Fibroblast of skin of left quadriceps (primary cell): Measurements from ENCODE around the gene TMTC1.
A peak's percentile ranks its signal among the peaks of the same experiment; 100 is the strongest.

Source experiments
- DNase-seq, 2 experiments: peaks; one replicate each; pipeline ENCODE4 v3.0.0-alpha.2; 2013; ENCODE audit warnings: low read depth in 2 of 2

Gene TMTC1

DNA sequence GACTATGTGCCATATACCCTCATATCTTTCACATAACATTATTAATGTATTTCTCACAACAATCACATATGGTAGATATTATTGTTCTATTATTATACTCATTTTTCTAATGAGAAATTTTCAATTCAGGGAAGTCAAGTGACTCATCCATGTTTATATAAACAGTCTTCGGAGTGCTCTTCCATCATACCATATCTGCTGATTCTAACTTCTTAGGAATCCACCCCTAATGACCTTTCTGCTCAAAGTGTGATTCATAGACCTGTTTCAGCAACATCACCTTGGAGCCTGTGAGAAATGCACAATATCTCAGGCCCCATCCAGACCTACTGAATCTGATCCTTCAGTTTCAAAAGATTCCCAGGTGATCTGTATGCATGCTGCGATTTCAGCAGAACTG lies 246.4 kb downstream of the TMTC1 start:
- no peak for DNase-seq

DNA sequence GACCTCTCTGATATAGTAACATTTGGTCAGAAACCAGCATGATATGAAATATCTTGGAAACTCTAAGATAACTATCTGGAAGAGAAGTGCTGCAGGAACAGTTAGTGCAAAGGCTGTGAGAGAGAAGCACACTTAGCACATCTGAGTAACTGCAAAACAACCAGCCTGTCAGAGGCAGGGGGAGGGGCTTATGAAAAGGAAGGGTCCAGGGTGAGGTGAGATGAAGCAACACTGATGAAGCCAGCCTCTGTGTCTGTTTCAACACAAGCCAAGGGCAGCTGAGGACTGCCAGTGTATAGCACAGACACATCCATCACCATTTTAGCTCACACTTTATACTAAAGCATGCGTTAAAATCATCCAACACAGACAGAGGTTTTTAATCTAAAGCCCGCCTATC lies 248.8 kb downstream of the TMTC1 start:
- no peak for DNase-seq

- DNase-seq: no peak
Observed at GRCh38 chr12:29533815-29534489, 249.8 kb downstream of the TMTC1 start.

DNA sequence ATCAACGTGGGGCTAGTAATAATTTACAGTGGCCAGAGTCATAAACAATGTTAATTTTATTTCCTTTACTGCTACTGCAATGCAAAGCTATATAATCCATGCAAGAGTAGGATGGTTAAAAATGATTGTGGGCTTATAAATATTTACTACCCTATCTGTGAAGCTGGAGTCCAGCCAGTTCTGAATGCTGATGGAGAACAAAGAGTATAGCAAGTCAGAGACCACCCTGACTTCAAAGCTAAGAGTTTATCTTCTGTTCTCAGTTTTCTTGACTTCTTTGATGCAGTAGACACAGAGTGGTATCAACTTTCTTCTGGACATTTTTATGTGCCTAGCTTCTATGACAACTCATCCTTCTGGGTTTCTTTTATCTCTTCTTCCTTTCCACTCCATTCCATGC lies 252.3 kb downstream of the TMTC1 start:
- DNase-seq: no peak

DNA sequence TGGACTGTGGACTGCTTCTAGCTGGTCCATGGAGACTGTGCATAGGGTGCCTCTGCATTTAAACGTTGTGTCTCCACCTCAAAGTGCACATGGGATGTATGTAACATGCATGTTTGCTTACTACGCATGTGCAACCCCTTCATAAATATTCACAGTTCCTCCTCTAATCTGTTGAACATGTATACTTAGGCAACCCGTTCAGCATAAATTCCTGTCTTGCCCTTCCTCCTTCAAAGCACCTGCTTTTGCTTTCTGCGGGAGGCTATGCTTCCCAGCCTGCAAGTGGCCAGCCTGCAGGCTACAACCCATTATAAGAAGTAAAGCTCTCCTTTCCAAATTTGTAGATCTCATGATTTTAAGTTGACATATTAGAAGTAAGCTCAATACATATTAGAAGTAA lies 253.3 kb downstream of the TMTC1 start:
- no peak for DNase-seq

GRCh38 chr12:29528161-29528560 lies 255.6 kb downstream of the TMTC1 start:
- no peak for DNase-seq

GRCh38 chr12:29521951-29522350 lies 261.8 kb downstream of the TMTC1 start:
- DNase-seq: no peak

DNA sequence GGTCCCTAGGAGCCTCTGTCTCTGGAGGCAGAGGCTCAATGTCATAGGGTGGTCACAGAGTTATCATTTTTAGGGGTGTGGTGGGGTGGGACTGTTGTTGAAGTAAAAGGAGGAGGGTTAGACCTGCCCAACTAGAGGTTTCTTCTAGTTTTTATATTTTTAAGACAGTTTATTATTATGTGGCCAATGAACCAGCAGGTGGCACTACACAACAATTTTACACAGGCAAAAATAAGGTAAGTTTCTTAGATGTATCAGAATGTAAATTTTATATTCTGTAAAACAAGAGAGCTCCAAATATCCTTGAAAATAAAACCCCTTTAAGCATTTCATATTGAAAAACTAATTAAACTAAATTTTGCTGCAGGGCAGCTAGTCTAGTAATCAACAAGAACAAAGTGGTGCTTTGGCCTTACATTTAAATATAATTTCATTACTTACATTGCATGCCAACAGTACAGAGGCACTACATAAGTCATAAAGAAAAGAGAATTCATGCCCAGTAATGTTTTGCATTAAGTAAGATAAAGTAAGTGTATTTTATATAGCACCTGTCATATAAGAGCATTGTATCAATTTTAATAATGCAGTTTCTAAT lies 264.1 kb downstream of the TMTC1 start:
- peak in 1 of 2 experiments; percentile 27 for DNase-seq

GRCh38 chr12:29518407-29518806 lies 265.3 kb downstream of the TMTC1 start:
- DNase-seq: no peak

GRCh38 chr12:29517264-29517663 lies 266.5 kb downstream of the TMTC1 start:
- DNase-seq: no peak

DNA sequence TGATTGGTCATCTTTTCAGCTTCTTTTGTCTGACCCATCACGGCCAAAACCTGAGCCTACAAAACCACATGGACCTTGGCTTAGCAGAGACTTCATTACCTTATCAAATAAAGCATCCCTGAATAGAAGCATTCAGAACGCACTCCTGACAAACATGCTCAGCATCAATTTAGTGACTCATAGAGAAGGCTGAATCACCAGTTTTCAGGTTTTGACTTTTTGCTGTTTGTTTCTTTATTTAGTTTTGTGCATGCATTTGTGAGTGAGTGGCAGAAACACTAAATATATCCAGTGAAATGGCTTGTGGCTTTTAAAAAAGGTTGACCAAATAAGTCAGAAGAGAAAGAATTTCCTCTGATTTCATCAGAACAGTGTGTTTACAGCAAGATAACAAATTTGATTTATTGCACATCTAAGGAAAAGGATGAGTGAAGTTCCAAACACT lies 267.3 kb downstream of the TMTC1 start:
- peak; percentile 29 to 32 for DNase-seq

DNA sequence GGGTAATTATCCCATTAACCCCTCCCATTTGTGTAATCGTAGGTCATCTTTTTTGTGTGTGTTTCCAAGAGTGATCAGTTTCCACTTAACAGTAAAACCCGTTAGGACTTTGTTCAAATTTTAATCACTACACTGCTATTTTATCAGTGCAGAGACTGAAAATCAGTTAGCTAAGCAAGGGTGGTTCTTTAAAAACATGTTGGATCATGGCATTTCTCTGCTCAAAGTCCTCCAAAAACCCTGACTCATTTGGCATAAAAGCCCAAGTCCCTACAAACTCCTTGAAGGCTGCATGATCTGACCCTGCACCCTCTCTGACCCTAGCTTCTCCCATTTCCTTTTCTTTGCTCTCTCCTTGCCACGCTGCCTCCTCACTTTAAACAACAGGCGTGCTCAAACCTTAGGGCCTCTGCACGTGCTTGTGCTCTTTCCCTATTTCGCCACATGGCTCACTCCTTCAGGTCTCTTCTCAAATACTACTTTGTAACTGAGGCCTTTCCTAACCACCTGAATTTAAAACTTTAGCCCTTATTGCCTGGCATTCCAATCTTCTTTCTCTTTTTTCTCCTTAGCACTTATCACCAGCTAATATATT lies 273.1 kb downstream of the TMTC1 start:
- DNase-seq: no peak

DNA sequence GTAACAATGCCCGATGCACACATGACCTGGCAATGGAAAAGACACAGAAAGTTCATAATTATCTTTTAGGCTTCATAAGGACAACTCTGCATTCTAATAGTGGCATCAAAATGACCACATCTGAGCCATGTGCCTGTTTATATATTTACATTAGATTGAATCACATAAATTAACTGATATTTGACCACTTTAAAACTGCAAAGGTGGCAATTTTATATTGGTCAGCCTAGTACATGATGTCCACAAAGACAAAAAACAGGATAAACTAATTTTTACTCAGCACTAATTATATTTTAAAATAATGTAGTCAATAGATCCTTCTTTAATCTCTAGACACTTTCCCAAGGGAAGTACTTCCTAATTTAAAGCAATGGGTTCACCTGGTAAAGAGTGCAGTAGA lies 274.2 kb downstream of the TMTC1 start:
- DNase-seq: no peak

DNA sequence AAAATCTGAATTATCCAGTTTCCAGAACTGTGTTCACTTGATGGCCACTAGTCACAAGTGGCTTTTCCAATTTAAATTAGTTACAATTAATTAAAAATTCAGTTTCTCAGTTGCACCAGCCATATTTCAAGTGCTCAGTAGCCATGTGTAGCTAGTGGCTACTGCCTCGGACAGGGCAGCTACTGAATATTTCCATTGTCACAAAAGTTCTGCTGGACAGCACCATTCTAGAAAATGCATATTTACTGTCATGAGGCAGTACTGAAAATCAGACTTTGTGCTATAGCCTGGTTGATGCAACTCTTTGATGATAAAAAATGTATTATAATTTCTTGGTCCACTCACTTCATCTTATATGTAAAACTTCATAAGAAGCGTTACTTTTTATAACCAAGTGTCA lies 274.8 kb downstream of the TMTC1 start:
- DNase-seq: no peak

- no peak for DNase-seq
Observed at GRCh38 chr12:29505122-29505521, 278.6 kb downstream of the TMTC1 start.

DNA sequence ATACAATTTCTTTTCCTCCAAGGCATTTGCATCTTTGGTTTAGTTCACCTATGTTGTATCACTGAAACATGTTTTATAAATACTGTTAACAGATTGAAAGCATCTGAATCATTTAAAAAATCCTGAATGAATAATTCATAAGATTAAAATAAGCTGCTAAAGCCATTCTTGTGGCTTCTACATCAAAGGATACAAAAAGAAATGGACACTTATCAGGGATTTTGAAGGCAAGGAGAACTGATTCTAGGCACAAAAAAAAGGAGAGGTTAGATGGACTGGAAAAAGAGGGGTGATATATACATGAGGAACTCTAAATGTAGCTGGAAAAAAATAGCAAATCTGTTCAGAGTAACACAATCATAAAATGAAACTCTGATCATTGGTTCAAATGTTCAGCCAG lies 280.5 kb downstream of the TMTC1 start:
- no peak for DNase-seq

DNA sequence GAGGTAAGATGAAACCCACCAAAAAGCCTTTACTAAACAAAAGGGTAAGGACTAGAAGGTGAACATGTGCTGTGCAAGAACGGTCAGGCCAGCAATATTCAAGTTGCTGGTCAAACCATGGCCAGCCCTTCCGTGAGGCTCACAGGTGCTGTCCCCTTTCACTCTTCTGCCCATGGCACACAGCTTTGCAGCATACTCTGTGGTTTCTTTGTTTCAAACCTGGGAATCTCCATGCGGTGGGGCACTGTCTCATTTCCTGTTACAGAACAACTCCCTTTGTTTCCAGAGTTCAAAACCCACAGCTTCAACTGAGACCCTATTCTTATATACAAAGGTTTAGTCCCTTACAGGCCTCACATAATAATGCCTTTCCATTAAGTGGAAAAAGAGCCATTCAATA lies 284.5 kb downstream of the TMTC1 start:
- no peak for DNase-seq

- no peak for DNase-seq
Observed at GRCh38 chr12:29497588-29497987, 286.2 kb downstream of the TMTC1 start, which contains the start of gene OVCH1. Gene OVCH1, minus strand, starts transcription at chr12:29497686. Its CDS starts 0 bp downstream, at chr12:29497686.

DNA sequence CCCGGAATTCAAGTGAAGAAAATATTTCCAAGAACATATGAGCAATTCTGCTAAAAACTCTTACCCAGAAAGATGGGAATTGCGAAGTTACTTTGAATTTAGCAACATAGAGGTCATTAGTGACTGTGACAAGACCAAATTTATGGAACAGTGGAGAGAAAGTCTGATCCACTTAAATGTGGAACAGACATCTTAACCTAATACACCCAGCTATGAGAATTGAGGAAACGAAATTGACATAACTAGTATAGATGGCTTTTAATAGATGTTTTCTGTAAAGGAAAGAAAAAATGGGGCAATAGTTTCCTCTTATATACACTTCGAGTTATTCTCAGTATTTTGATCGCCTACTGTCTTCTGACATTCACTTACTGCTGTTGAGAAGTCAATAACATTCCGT lies 290.9 kb downstream of the TMTC1 start:
- no peak for DNase-seq

DNA sequence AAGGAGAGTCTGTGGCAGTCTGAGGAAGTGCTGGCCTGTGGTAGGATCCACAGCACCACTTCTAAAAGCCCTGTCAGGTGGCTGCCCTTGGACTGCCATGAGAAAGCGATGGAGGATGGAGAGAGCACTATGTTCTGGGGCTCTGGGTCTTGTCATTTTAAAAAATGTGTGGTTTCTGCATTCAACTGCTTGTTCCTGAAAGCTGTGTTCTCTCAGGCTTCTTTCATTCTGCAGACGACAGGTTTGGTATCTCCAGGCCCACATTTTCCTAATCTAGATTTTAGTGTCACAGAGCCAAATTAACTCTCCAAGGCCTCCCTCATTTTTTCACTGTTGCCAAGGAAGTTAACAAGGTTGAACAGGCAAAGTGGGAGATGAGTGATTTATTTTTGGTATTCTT lies 296.8 kb downstream of the TMTC1 start:
- DNase-seq: no peak

DNA sequence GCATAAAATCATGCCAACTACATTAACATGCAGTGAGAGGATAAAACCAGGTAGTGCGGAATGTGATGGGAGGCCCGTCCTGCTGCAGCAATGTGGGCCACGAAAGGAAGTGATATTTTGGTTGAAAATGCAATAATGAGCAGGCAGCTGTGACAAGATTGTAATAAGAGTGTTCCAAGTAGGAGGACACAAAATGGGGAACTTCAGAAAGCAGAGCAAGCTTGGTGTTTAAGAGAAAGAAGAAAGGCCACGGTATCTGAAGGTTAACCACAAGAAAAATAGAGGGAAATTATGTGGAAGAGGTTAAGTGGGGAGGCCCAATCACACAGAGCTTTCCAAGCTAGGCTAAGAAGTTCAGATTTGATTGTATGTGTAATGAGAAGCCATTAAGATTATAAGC lies 320.5 kb downstream of the TMTC1 start:
- DNase-seq: no peak

DNA sequence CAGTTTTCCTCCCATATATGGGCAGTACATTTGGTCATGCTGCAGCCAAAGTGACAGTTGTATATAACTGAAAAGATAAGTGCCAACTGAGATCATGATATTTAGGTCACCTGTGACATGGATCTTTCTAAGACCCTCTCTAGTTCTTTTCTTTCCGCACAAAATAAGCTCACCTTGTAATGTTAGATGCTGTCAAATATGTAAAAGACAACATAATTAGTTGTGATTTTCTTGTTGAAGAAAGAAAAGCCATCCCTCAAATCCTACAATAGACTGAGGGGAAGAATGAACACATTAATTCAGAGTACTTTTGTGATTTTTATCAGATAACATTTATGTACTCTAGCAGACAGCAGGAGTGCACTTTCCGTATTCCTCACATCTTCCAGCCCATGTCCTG lies 323.7 kb downstream of the TMTC1 start:
- no peak for DNase-seq

DNA sequence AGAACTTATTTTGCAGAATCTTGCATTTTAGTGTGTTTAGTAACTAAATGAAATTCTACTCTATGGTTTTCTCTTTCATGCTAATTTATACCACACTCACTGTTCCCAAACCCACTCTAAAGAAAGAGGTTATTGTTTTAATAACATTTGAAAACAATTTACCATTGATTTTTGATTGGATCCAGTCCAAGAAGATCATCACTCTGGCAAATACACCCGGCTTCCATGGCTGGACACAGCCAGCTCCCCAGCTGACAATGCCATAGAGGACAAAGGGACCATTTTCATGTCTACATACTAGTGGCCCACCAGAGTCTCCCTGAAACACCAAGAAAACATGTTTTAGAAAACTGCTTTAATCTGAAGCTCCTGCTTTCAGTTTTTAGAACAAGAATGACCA lies 328.7 kb downstream of the TMTC1 start:
- DNase-seq: no peak
